Head of caudate nucleus (tissue), 42 donors: ENCODE measurements around the gene NCAPG2.
A peak's percentile ranks its signal among the peaks of the same experiment; 100 is the strongest.

Experiments used
- DNase-seq, 42 donors: peaks; one replicate each; pipeline versions ENCODE4 v3.0.0 to v3.0.0-alpha.2; 2020 to 2021; ENCODE audit warnings: mixed read lengths in 7 of 42
- intact Hi-C: fragments of 100-400 bp; cut with DNase I; formaldehyde crosslinking; loops from one replicate; pipeline ENCODE4 v1.15.0; 2022

NCAPG2 gene

GRCh38 chr7:158613481-158613880, 91.1 kb downstream of the NCAPG2 start:
- DNase-seq = no peak
- intact Hi-C loops = no loop called here

GRCh38 chr7:158612546-158612945, 92.1 kb downstream of the NCAPG2 start:
- DNase-seq = peak in 41 of 42 donors; percentile 8 to 76 (median 45)

GRCh38 chr7:158611541-158611940, 93.1 kb downstream of the NCAPG2 start:
- peak in 31 of 42 donors; percentile 9 to 69 (median 38) for DNase-seq
- intact Hi-C loops = no loop called here

More at GRCh38 chr7:158612546-158612945, 92.1 kb downstream of the NCAPG2 start:
- intact Hi-C loops = no loop called here

GRCh38 chr7:158609313-158609974, 95.2 kb downstream of the NCAPG2 start:
- intact Hi-C loops = no loop called here

GRCh38 chr7:158607563-158607962, 97.0 kb downstream of the NCAPG2 start:
- no peak for DNase-seq
- intact Hi-C loops = no loop called here

More at GRCh38 chr7:158609313-158609974, 95.2 kb downstream of the NCAPG2 start:
- no peak for DNase-seq

GRCh38 chr7:158606671-158607424, 97.8 kb downstream of the NCAPG2 start:
- intact Hi-C loops = no loop called here
- no peak for DNase-seq

GRCh38 chr7:158606129-158606528, 98.5 kb downstream of the NCAPG2 start:
- DNase-seq = no peak
- intact Hi-C loops = no loop called here

GRCh38 chr7:158603773-158604755, 100.5 kb downstream of the NCAPG2 start:
- no peak for DNase-seq
- intact Hi-C loops = no loop called here

- intact Hi-C loops = no loop called here
- DNase-seq = no peak
These were observed 101.5 kb downstream of the NCAPG2 start for GRCh38 chr7:158602905-158603772.

- no peak for DNase-seq
- intact Hi-C loops = no loop called here
These were observed 102.6 kb downstream of the NCAPG2 start for GRCh38 chr7:158602041-158602440.

- intact Hi-C loops = no loop called here
- no peak for DNase-seq
These were observed 103.5 kb downstream of the NCAPG2 start for GRCh38 chr7:158601090-158601489.

GRCh38 chr7:158596745-158597144, 107.9 kb downstream of the NCAPG2 start:
- intact Hi-C loops = no loop called here
- peak in 1 of 42 donors; percentile 4 for DNase-seq

GRCh38 chr7:158596309-158596708, 108.3 kb downstream of the NCAPG2 start:
- no peak for DNase-seq

GRCh38 chr7:158595068-158595467, 109.5 kb downstream of the NCAPG2 start:
- intact Hi-C loops = no loop called here
- no peak for DNase-seq

More at GRCh38 chr7:158596309-158596708, 108.3 kb downstream of the NCAPG2 start:
- intact Hi-C loops = no loop called here

- no peak for DNase-seq
- intact Hi-C loops = no loop called here
These were observed 112.1 kb downstream of the NCAPG2 start for GRCh38 chr7:158592541-158592940.

- no peak for DNase-seq
- intact Hi-C loops = no loop called here
These were observed 112.7 kb downstream of the NCAPG2 start for GRCh38 chr7:158591944-158592343.

- intact Hi-C loops = no loop called here
- DNase-seq = no peak
These were observed 114.4 kb downstream of the NCAPG2 start for GRCh38 chr7:158590181-158590530.

GRCh38 chr7:158589653-158590052, 115.0 kb downstream of the NCAPG2 start:
- intact Hi-C loops = no loop called here
- DNase-seq = no peak
